Peyer's patch (tissue), 4 donors: ENCODE results near the gene PHC3. TPM values are rescaled to one million over a fixed set of nuclear protein-coding genes. Genes with fewer than 3 reads are reported as not detected.

Experiments
- DNase-seq, 3 donors: peaks; one replicate each; pipeline ENCODE4 v3.0.0-alpha.2; 2017 to 2019
- H3K27ac ChIP-seq, 4 donors: fragments of 200-600 bp; sonication (generic); one replicate each; pipeline ENCODE4 v1.5.1; 2016 to 2019
- H3K27me3 ChIP-seq, 2 donors: fragments of 200-600 bp; sonication (generic); one replicate each; pipeline ENCODE4 v1.5.1; 2019
- H3K36me3 ChIP-seq, 3 donors: fragments of 200-600 bp; sonication (generic); one replicate each; pipeline ENCODE4 v1.5.1; 2016 to 2019
- H3K4me1 ChIP-seq, 4 donors: fragments of 200-600 bp; sonication (generic); one replicate each; pipeline ENCODE4 v1.5.1; 2016 to 2019
- H3K4me3 ChIP-seq, 4 donors: fragments of 200-600 bp; sonication (generic); 1 replicate in 3 of 4; 2 replicates in 1 of 4; pipeline ENCODE4 v1.5.1; 2016 to 2019; ENCODE audit warnings: mild to moderate bottlenecking in 1 of 4
- H3K9me3 ChIP-seq, 4 donors: fragments of 200-600 bp; sonication (generic); one replicate each; pipeline ENCODE4 v1.5.1; 2016 to 2019; ENCODE audit warnings: mild to moderate bottlenecking in 1 of 4
- POLR2A ChIP-seq, 2 donors: fragments of 450-650 bp; IDR thresholded peaks; one replicate each; pipeline ENCODE4 v1.5.1; 2017; ENCODE audit warnings: antibody characterized with exemption in 2 of 2, mild to moderate bottlenecking in 2 of 2, moderate library complexity in 2 of 2
- total RNA-seq, 4 donors: library from RNA; depleted of rRNA; stranded (reverse); fragments of >200 nt; gene quantifications; one replicate each; pipeline ENCODE4 v1.1.0, GENCODE V29; 2016
- TF ChIP-seq, protein P1 (sequence below), 6 experiments: fragments of 450-650 bp in 4 of 6; fragments of 200-600 bp in 2 of 6; sonication (generic) in 1 of 6; IDR thresholded peaks; one replicate each; pipeline ENCODE4 v1.5.1; 2017 to 2019; ENCODE audit warnings: antibody characterized with exemption in 6 of 6, mild to moderate bottlenecking in 3 of 6, moderate library complexity in 1 of 6

PHC3 gene
- total RNA-seq = 100 to 1,000 TPM in 1 of 4 donors, 10 to 100 TPM in 3; 52.4 to 234 (median 83.2) TPM

DNA sequence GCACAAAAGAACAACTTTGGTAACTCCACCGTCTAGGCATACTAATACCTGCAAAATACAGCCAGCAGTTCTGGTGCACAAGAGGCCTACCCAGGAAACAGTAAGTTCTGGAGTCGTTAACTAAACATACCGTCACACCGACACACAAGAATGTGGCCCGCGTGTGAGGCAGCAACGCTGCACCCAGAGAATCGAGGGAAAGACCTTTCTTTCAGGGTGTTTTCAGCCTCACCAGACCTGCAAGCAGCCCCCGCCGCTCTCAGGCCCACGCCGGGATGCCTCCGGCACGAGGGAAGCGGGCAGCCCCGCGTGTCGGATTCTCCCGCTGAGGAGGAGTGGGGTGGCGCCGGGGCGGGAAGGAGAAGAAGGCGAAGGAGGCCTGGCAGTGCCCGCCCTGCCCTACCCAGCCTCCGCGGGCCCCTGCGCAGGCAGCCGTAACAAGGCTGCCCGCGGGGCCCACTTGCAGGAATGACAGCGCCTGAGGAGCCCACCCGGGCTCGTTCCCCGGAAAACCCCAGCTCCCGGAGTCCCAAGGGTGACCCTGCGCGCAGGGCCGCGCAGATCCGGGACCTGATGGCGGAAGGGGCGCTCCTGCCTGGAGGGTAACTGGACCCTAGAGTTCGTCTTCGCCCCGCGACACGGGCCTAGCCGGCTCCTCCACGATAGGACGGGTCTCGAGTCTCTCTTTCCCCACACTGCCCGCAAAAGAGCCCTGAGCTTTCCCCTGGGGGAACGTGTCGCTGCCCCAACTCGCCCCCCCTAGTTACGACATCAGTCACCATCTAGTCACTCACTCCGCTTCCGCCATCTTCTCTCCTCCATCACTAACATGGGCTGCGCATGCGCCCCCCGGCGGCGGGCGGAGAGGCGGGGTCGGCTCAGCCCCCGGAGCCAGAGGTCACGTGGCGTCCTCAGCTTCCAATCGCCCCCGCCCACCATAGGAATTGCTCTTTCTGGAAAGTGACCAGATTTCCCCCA lies at the start of gene PHC3:
Gene PHC3, minus strand, starts transcription at position 826 of the 978 bp plus-strand sequence. Its CDS starts 18 bp downstream, at position 808.
- no peaks in the 10 kb centered on the region for H3K9me3 ChIP-seq
- peak; percentile 90 to 96 (median 93) for DNase-seq
- no peaks in the 10 kb centered on the region for H3K27me3 ChIP-seq

DNA sequence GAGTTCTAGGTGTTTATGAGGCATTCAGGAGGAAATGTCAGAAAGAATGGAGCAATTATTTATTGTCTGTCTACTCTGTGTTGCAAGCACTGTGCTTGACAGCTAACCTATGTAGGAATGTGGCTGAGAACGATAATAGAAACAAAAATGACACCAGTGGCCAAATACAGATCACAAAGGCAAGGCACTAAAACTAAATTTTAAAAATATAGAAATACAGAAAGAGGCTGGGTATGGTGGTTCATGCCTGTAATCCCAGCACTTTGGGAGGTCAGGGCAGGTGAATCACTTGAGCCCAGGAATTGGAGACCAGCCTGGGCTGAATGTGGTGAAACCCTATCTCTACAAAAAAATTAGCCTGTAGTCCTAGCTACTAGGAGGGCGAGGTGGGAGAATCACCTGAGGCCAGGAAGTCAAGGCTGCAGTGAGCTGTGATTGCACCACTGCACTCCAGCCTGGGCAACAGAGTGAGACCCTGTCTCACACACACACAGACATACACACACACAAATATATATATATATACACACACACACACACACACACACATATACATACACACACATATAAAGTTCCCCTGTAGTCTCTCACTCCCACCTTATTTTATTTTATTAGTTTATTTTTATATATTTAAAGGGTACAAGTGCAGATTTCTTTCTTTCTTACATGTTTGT lies 46.7 kb upstream of the PHC3 start:
- TF ChIP-seq POLR2A (IDR thresholded peaks at IDR 0.05) = no peak
- TF ChIP-seq, protein P1, sequence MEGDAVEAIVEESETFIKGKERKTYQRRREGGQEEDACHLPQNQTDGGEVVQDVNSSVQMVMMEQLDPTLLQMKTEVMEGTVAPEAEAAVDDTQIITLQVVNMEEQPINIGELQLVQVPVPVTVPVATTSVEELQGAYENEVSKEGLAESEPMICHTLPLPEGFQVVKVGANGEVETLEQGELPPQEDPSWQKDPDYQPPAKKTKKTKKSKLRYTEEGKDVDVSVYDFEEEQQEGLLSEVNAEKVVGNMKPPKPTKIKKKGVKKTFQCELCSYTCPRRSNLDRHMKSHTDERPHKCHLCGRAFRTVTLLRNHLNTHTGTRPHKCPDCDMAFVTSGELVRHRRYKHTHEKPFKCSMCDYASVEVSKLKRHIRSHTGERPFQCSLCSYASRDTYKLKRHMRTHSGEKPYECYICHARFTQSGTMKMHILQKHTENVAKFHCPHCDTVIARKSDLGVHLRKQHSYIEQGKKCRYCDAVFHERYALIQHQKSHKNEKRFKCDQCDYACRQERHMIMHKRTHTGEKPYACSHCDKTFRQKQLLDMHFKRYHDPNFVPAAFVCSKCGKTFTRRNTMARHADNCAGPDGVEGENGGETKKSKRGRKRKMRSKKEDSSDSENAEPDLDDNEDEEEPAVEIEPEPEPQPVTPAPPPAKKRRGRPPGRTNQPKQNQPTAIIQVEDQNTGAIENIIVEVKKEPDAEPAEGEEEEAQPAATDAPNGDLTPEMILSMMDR (IDR thresholded peaks at IDR 0.05) = no peak
- no peaks in the 10 kb centered on the region for H3K36me3 ChIP-seq
- H3K27me3 ChIP-seq = no peaks in the 10 kb centered on the region
- H3K27ac ChIP-seq = no peak overlapping the region
- no peak overlapping the region for H3K4me3 ChIP-seq
- H3K4me1 ChIP-seq = peaks cover 0 to 12% (median 0%) of the 10 kb centered on the region in 4 donors
- DNase-seq = no peak
- H3K9me3 ChIP-seq = no peaks in the 10 kb centered on the region

More for the DNA sequence above, at the start of gene PHC3:
- TF ChIP-seq, protein P1 (IDR thresholded peaks at IDR 0.05) = peak in 4 of 6 experiments; percentile 27 to 42 (median 34)
- peak; percentile 53 to 70 for TF ChIP-seq POLR2A (IDR thresholded peaks at IDR 0.05)
- Histone ChIP-seq H3K4me1 (peaks cover 0 to 29% (median 6%) of the 10 kb centered on the region in 4 donors), H3K36me3 (peaks cover 0 to 18% (median 0%) of the 10 kb centered on the region in 3 donors), H3K4me3 (peak within 1 kb of the TSS; percentile 81 to 96 (median 86)), H3K27ac (peak within 1 kb of the TSS; percentile 94 to 99 (median 96))

- no peak for DNase-seq
- Histone ChIP-seq H3K27me3 (no peaks in the 10 kb centered on the region), H3K36me3 (no peaks in the 10 kb centered on the region), H3K4me3 (no peak overlapping the region), H3K27ac (no peak overlapping the region), H3K9me3 (no peaks in the 10 kb centered on the region), H3K4me1 (peaks cover 0 to 16% (median 0%) of the 10 kb centered on the region in 4 donors)
- no peak for TF ChIP-seq POLR2A (IDR thresholded peaks at IDR 0.05)
These were observed 45.0 kb upstream of the PHC3 start for GRCh38 chr3:170226426-170226960.

GRCh38 chr3:170225166-170225565 lies 43.6 kb upstream of the PHC3 start:
- Histone ChIP-seq H3K4me1 (peaks cover 0 to 17% (median 0%) of the 10 kb centered on the region in 4 donors), H3K4me3 (no peak overlapping the region), H3K9me3 (no peaks in the 10 kb centered on the region), H3K36me3 (no peaks in the 10 kb centered on the region), H3K27me3 (no peaks in the 10 kb centered on the region), H3K27ac (no peak overlapping the region)
- DNase-seq = no peak
- TF ChIP-seq, protein P1 (IDR thresholded peaks at IDR 0.05) = no peak
- TF ChIP-seq POLR2A (IDR thresholded peaks at IDR 0.05) = no peak

GRCh38 chr3:170222647-170223541 lies 41.4 kb upstream of the PHC3 start:
- H3K27ac ChIP-seq = peak overlapping the region; percentile 76 to 93 (median 84)
- TF ChIP-seq, protein P1 (IDR thresholded peaks at IDR 0.05) = peak in 3 of 6 experiments; percentile 29 to 42 (median 30)
- TF ChIP-seq POLR2A (IDR thresholded peaks at IDR 0.05) = no peak
- peak overlapping the region; percentile 60 to 100 (median 93) for H3K4me3 ChIP-seq
- H3K36me3 ChIP-seq = no peaks in the 10 kb centered on the region
- H3K9me3 ChIP-seq = no peaks in the 10 kb centered on the region
- DNase-seq = peak in 1 of 3 donors; percentile 60
- H3K27me3 ChIP-seq = no peaks in the 10 kb centered on the region
- peaks cover 0 to 14% (median 0%) of the 10 kb centered on the region in 4 donors for H3K4me1 ChIP-seq
